ENCODE data around the gene MGP.

MGP gene

GRCh38 chr12:14884458-14884878 lies 1.2 kb downstream of the MGP start:
- in situ Hi-C loops (cut with HindIII; ENCODE audit: low sequenced_read_pairs), result no loop called here
- no peak for TF ChIP-seq CTCF (IDR thresholded peaks at IDR 0.05; ENCODE audit: low read depth, low read length)
- peak; percentile 87 for DNase-seq (ENCODE audit: low read depth, low spot score)
- H3K4me3 ChIP-seq (ENCODE audit: low read depth, low read length), result no peak overlapping the region

DNA sequence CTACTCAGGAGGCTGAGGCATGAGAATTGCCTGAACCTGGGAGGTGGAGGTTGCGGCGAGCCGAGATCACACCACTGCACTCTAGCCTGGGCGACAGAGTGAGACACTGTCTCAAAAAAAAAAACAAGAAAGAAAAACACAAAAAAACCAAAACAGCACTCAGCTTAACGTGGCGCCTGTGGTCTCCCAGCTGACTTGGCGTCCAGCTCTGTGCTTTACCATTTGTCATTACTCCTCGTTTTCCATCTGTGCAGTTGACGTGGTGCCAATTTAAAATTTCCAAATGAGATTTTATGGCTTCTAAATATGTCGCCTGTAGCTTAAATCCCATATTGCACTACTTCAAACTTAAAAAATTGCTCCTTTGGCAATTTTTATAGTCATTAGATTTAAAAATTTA lies 2.0 kb downstream of the MGP start:
- TF ChIP-seq CTCF (IDR thresholded peaks at IDR 0.05; ENCODE audit: low read depth, low read length), result no peak
- DNase-seq (ENCODE audit: low read depth, low spot score), result no peak
- H3K4me3 ChIP-seq (ENCODE audit: low read depth, low read length), result no peak overlapping the region
- in situ Hi-C loops (cut with HindIII; ENCODE audit: low sequenced_read_pairs), result no loop called here

DNA sequence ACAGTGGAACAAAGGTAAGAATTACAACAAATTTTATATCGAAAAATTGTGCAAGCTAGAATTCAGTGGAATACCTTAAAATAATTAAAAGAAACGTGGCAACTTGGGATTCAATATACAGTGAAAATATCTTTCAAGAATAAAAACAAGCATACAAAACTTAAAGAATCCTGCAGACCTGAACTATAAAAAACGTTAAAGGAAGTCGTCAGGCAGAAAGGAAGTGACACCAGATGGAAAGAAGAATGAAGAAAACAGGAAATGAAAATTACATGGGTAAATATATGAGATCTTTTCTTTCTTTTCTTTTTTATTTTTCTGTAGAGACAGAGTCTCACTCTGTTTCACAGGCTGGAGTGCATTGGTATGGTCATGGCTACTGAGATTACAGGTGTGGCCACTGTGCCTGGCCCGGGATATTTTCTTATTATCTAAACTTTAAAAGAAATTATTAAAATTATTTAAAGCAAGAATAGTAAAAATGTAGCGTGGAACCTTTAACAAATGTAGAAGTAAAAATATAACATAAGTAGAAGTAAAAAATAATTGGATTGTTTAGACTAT lies 4.7 kb downstream of the MGP start:
- no peak overlapping the region for H3K4me3 ChIP-seq (ENCODE audit: low read depth, low read length)
- in situ Hi-C loops (cut with HindIII; ENCODE audit: low sequenced_read_pairs), result no loop called here
- DNase-seq (ENCODE audit: low read depth, low spot score), result no peak
- no peak for TF ChIP-seq CTCF (IDR thresholded peaks at IDR 0.05; ENCODE audit: low read depth, low read length)

DNA sequence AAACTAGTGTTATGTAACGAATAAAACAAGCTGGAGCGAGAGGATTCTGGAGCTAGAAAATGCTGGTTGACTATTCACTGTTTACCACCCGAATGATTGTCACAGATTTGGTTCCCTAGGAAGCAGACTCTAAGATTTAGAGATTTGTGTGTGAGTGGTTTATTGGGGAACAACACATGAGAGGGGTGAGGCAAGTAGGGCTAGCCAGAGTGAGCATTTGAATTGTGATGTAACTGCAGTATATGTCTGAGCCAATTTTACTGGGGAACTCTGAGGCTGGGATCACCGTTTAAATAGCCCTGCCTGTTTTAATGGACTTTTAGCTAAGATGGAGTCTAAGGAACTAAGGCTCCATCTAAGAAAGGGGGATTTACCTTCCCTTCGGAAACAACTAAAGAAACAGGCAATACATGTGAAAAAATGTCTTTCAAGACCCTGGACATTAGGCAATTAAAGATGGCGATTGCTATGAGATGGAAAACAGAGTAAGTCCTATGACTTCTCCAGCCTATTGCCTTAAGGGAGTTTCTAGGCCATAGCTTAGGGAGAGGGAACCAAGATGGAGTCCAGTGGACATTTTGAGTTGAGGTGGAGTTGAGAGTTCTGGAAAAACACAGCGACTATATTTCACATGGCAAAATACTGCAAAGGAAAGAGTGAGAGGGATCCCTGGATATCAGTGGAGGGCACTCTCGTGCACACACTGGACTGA lies 6.3 kb downstream of the MGP start:
- H3K4me3 ChIP-seq (ENCODE audit: low read depth, low read length), result no peak overlapping the region
- TF ChIP-seq CTCF (IDR thresholded peaks at IDR 0.05; ENCODE audit: low read depth, low read length), result no peak
- in situ Hi-C loops (cut with HindIII; ENCODE audit: low sequenced_read_pairs), result no loop called here

DNA sequence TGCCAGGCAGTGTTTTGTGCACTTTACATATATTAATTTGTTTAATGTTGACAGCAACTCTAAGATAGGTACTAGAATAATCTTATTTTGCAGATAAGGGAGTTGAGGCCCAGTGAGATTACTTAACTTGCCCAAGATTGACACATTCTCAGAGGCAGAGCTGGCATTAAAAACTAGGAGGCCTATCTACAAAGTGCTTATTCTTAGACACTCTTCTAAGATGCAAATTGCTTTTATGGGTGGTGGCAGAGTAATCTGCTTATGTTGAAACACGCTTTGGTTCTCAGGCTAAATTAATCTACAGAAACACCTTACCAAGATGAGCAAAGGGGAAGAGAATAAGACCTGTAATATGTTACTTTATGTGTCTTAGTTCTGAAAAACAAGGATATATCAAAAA lies 7.2 kb downstream of the MGP start:
- no peak for DNase-seq (ENCODE audit: low read depth, low spot score)
- in situ Hi-C loops (cut with HindIII; ENCODE audit: low sequenced_read_pairs), result no loop called here
- no peak for TF ChIP-seq CTCF (IDR thresholded peaks at IDR 0.05; ENCODE audit: low read depth, low read length)
- no peak overlapping the region for H3K4me3 ChIP-seq (ENCODE audit: low read depth, low read length)

More for the DNA sequence above, 6.3 kb downstream of the MGP start:
- no peak for DNase-seq (ENCODE audit: low read depth, low spot score)

GRCh38 chr12:14876833-14877232 lies 8.8 kb downstream of the MGP start:
- no peak for TF ChIP-seq CTCF (IDR thresholded peaks at IDR 0.05; ENCODE audit: low read depth, low read length)
- in situ Hi-C loops (cut with HindIII; ENCODE audit: low sequenced_read_pairs), result no loop called here
- no peak for DNase-seq (ENCODE audit: low read depth, low spot score)
- H3K4me3 ChIP-seq (ENCODE audit: low read depth, low read length), result no peak overlapping the region

Measured in astrocyte of the spinal cord (primary cell).